Measurements from ENCODE around the gene ARHGAP40.

Gene ARHGAP40

DNA sequence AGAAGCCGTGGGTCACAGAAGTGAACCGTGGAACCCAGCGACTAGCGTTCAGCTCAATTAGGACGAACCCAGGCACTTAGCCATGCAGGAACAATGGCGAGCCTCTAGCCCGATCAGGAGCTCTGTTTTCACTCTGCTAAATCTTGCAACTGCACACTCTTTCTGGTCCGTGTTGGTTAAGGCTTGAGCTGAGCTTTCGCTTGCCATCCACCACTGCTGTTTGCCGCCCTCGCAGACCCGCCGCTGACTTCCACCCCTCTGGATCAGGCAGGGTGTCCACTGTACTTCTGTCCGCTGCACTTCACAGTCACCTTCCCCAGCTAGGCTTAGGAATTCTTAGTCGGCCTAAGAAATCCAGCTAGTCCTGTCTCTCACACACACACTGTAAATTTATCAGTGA lies 96.9 kb downstream of the ARHGAP40 start:
- Histone ChIP-seq H3K4me3 (no peak overlapping the region), H3K27ac (no peak overlapping the region)
- DNase-seq (ENCODE audit: low spot score): no peak
- TF ChIP-seq, protein P1, sequence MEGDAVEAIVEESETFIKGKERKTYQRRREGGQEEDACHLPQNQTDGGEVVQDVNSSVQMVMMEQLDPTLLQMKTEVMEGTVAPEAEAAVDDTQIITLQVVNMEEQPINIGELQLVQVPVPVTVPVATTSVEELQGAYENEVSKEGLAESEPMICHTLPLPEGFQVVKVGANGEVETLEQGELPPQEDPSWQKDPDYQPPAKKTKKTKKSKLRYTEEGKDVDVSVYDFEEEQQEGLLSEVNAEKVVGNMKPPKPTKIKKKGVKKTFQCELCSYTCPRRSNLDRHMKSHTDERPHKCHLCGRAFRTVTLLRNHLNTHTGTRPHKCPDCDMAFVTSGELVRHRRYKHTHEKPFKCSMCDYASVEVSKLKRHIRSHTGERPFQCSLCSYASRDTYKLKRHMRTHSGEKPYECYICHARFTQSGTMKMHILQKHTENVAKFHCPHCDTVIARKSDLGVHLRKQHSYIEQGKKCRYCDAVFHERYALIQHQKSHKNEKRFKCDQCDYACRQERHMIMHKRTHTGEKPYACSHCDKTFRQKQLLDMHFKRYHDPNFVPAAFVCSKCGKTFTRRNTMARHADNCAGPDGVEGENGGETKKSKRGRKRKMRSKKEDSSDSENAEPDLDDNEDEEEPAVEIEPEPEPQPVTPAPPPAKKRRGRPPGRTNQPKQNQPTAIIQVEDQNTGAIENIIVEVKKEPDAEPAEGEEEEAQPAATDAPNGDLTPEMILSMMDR (IDR thresholded peaks at IDR 0.05): no peak

DNA sequence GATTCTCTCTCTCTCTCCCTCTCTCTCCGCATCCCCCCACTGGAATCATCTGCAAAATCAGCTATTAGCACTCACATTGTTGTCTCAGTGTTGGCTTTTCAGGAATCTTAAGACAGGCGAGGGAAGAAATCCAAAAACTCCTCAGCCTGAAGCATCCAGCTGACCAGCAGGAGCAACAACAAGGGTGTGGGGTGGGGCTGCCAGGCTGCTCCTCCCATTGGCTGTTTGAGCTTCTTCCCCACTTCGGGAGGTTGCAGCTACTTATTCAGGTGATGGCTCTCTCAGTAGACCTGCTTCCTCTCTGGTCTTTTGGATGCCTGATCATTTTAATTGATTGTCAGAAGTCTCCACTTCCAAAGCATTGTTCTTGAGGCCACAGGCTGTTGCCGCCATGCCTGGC lies 98.5 kb downstream of the ARHGAP40 start:
- no peak overlapping the region for H3K27ac ChIP-seq
- no peak for DNase-seq (ENCODE audit: low spot score)
- TF ChIP-seq, protein P1 (IDR thresholded peaks at IDR 0.05): no peak

More for the DNA sequence above, 98.5 kb downstream of the ARHGAP40 start:
- no peak overlapping the region for H3K4me3 ChIP-seq
